HEK293 (cell line): ENCODE data around the gene MBOAT7.

Source experiments
- CTCF ChIA-PET: fragments of 350-600 bp; formaldehyde crosslinking; extraction: SDS; loops from one replicate; lab custom pipeline; 2021; ENCODE audit warnings: antibody characterized with exemption; lab: Yijun Ruan, JAX
- POLR2A ChIA-PET: fragments of 300-600 bp; formaldehyde crosslinking; extraction: SDS; loops from one replicate; lab custom pipeline; 2020; ENCODE audit warnings: antibody characterized with exemption, inconsistent platforms; lab: Yijun Ruan, JAX
- H3K27ac ChIP-seq: fragments of 200-500 bp; sonication (Bioruptor generic); 2 replicates; pipeline ENCODE4 v1.5.1; 2014; ENCODE audit warnings: low read depth, low read length, control low read depth, inconsistent platforms; ENCODE audit errors: extremely low read depth
- H3K36me3 ChIP-seq, 2 experiments: fragments of 200-500 bp in 1 of 2; sonication (Bioruptor generic) in 1 of 2; 1 replicate in 1 of 2; 2 replicates in 1 of 2; pipeline ENCODE4 v1.5.1; 2014 to 2017; ENCODE audit warnings: inconsistent platforms in 2 of 2, low read length in 2 of 2; ENCODE audit not compliant: control insufficient read depth in 2 of 2, insufficient read depth in 1 of 2
- H3K4me1 ChIP-seq: fragments of 200-500 bp; sonication (Bioruptor generic); 2 replicates; pipeline ENCODE4 v1.5.1; 2014; ENCODE audit warnings: mild to moderate bottlenecking, low read length, inconsistent platforms; ENCODE audit not compliant: control insufficient read depth, insufficient read depth
- H3K4me3 ChIP-seq: 2 replicates; pipeline ENCODE4 v1.5.1; 2011; ENCODE audit warnings: low read depth, mild to moderate bottlenecking, control low read depth, low read length, moderate library complexity
- H3K9me3 ChIP-seq: fragments of 200-500 bp; sonication (Bioruptor generic); 2 replicates; pipeline ENCODE4 v1.5.1; 2014; ENCODE audit warnings: low read depth, low read length, inconsistent platforms; ENCODE audit not compliant: control insufficient read depth, insufficient read depth
- HIC1 ChIP-seq: fragments of 450-650 bp; formaldehyde crosslinking; IDR thresholded peaks from 2 replicates; pipeline ENCODE4 v1.5.1; 2016; ENCODE audit warnings: missing biosample characterization, missing genetic modification characterization
- INSM2 ChIP-seq: fragments of 450-650 bp; formaldehyde crosslinking; IDR thresholded peaks from 2 replicates; pipeline ENCODE4 v1.5.1; 2016; ENCODE audit warnings: missing biosample characterization, missing genetic modification characterization
- KLF17 ChIP-seq: fragments of 450-650 bp; formaldehyde crosslinking; IDR thresholded peaks from 2 replicates; pipeline ENCODE4 v1.5.1; 2016; ENCODE audit warnings: missing biosample characterization, missing genetic modification characterization
- KLF9 ChIP-seq: fragments of 450-650 bp; formaldehyde crosslinking; IDR thresholded peaks from 2 replicates; pipeline ENCODE4 v1.5.1; 2016; ENCODE audit warnings: missing biosample characterization, missing genetic modification characterization, low read depth
- PATZ1 ChIP-seq: fragments of 450-650 bp; formaldehyde crosslinking; IDR thresholded peaks from 2 replicates; pipeline ENCODE4 v1.5.1; 2016; ENCODE audit warnings: missing biosample characterization, missing genetic modification characterization
- REPIN1 ChIP-seq: fragments of 450-650 bp; formaldehyde crosslinking; IDR thresholded peaks from 2 replicates; pipeline ENCODE4 v1.5.1; 2017; ENCODE audit warnings: missing biosample characterization, missing genetic modification characterization, low read depth
- ZBTB17 ChIP-seq: fragments of 450-650 bp; formaldehyde crosslinking; IDR thresholded peaks from 2 replicates; pipeline ENCODE4 v1.5.1; 2016; ENCODE audit warnings: missing biosample characterization, missing genetic modification characterization
- ZBTB44 ChIP-seq: fragments of 450-650 bp; IDR thresholded peaks from 2 replicates; pipeline ENCODE4 v1.5.1; 2018; ENCODE audit warnings: missing biosample characterization, mild to moderate bottlenecking, missing genetic modification characterization
- ZEB2 ChIP-seq: fragments of 450-650 bp; formaldehyde crosslinking; IDR thresholded peaks from 2 replicates; pipeline ENCODE4 v1.5.1; 2016; ENCODE audit warnings: missing biosample characterization, missing genetic modification characterization
- ZFP37 ChIP-seq: fragments of 450-650 bp; formaldehyde crosslinking; IDR thresholded peaks from 2 replicates; pipeline ENCODE4 v1.5.1; 2016; ENCODE audit warnings: missing biosample characterization, missing genetic modification characterization
- ZFP69B ChIP-seq: fragments of 450-650 bp; formaldehyde crosslinking; IDR thresholded peaks from 2 replicates; pipeline ENCODE4 v1.5.1; 2016; ENCODE audit warnings: missing biosample characterization, missing genetic modification characterization
- ZNF221 ChIP-seq: fragments of 450-650 bp; formaldehyde crosslinking; IDR thresholded peaks from 2 replicates; pipeline ENCODE4 v1.5.1; 2017; ENCODE audit warnings: missing biosample characterization, missing genetic modification characterization, borderline replicate concordance
- ZNF24 ChIP-seq: fragments of 450-650 bp; formaldehyde crosslinking; IDR thresholded peaks from 2 replicates; pipeline ENCODE4 v1.5.1; 2016; ENCODE audit warnings: missing biosample characterization, missing genetic modification characterization
- ZNF37A ChIP-seq: fragments of 450-650 bp; IDR thresholded peaks from 2 replicates; pipeline ENCODE4 v1.5.1; 2018; ENCODE audit warnings: missing biosample characterization, missing genetic modification characterization
- ZNF692 ChIP-seq: fragments of 450-650 bp; formaldehyde crosslinking; IDR thresholded peaks from 2 replicates; pipeline ENCODE4 v1.5.1; 2016; ENCODE audit warnings: missing biosample characterization, missing genetic modification characterization
- ZNF707 ChIP-seq: fragments of 450-650 bp; formaldehyde crosslinking; IDR thresholded peaks from 2 replicates; pipeline ENCODE4 v1.5.1; 2016; ENCODE audit warnings: missing biosample characterization, missing genetic modification characterization
- ZNF76 ChIP-seq: fragments of 450-650 bp; formaldehyde crosslinking; IDR thresholded peaks from 2 replicates; pipeline ENCODE4; 2016; ENCODE audit warnings: low read depth, missing biosample characterization, missing genetic modification characterization, borderline replicate concordance
- ZNF777 ChIP-seq: fragments of 450-650 bp; formaldehyde crosslinking; IDR thresholded peaks from 2 replicates; pipeline ENCODE4 v1.5.1; 2017; ENCODE audit warnings: missing biosample characterization, missing genetic modification characterization, borderline replicate concordance
- ZNF837 ChIP-seq: fragments of 450-650 bp; formaldehyde crosslinking; IDR thresholded peaks from 2 replicates; pipeline ENCODE4 v1.5.1; 2016; ENCODE audit warnings: missing biosample characterization, missing genetic modification characterization
- ZXDB ChIP-seq: fragments of 450-650 bp; formaldehyde crosslinking; IDR thresholded peaks from 2 replicates; pipeline ENCODE4 v1.5.1; 2016; ENCODE audit warnings: missing biosample characterization, missing genetic modification characterization

Gene MBOAT7

GRCh38 chr19:54230031-54230430, 40.7 kb upstream of the MBOAT7 start:
- Histone ChIP-seq H3K27ac (no peak overlapping the region), H3K9me3 (no peaks in the 10 kb centered on the region; the same call in 1 of the 2 replicates), H3K36me3 (no peaks in the 10 kb centered on the region; a peak in 1 of 3 replicates), H3K4me3 (no peak overlapping the region), H3K4me1 (peaks cover 2% of the 10 kb centered on the region; the same call in 1 of the 2 replicates)
- POLR2A ChIA-PET, result interaction anchor here (0.6 to 0.8 kb wide), 3 partner anchors 40 to 60 kb away, joined by 3 read pairs; partner anchors contain the start of gene MBOAT7
- CTCF ChIA-PET, result interaction anchor here (0.7 kb wide), 1 partner anchor 24 kb away, joined by 4 read pairs; no protein-coding TSS in a partner anchor
- no peak for TF ChIP-seq ZNF76 (tag by site-specific recombination)
- no peak for TF ChIP-seq ZNF837 (tag by site-specific recombination)
- no peak for TF ChIP-seq ZXDB (tag by site-specific recombination)
- no peak for TF ChIP-seq ZNF777 (tag by site-specific recombination)
- TF ChIP-seq ZBTB44 (tag by site-specific recombination), result no peak
- TF ChIP-seq ZFP69B, result no peak
- TF ChIP-seq REPIN1 (tag by site-specific recombination), result no peak
- no peak for TF ChIP-seq ZFP37 (tag by site-specific recombination)
- no peak for TF ChIP-seq ZNF221 (tag by site-specific recombination)
- TF ChIP-seq KLF17, result no peak
- no peak for TF ChIP-seq ZNF24 (tag by site-specific recombination)
- TF ChIP-seq ZNF707 (tag by site-specific recombination), result no peak
- TF ChIP-seq KLF9 (tag by site-specific recombination), result no peak
- no peak for TF ChIP-seq HIC1 (tag by site-specific recombination)
- no peak for TF ChIP-seq ZNF692 (tag by site-specific recombination)
- no peak for TF ChIP-seq INSM2 (tag by site-specific recombination)
- no peak for TF ChIP-seq PATZ1 (tag by site-specific recombination)
- TF ChIP-seq ZEB2, result no peak
- no peak for TF ChIP-seq ZBTB17 (tag by site-specific recombination)
- TF ChIP-seq ZNF37A (tag by site-specific recombination), result no peak
